Measurements from ENCODE around the gene RHOU.

GRCh38 chr1:228768355-228769000 lies 33.2 kb downstream of the RHOU start:
- no peak for TF ChIP-seq POLR2AphosphoS5 (IDR thresholded peaks at IDR 0.05; ENCODE audit: low read depth, low read length)
- TF ChIP-seq REST (IDR thresholded peaks at IDR 0.05; ENCODE audit: insufficient read depth in 1 of 2, low read depth in 2 of 2, low read length in 2 of 2), result no peak
- TF ChIP-seq TAF1 (IDR thresholded peaks at IDR 0.05; ENCODE audit: borderline replicate concordance, insufficient read depth, low read length), result no peak
- no peak for TF ChIP-seq SIN3A (IDR thresholded peaks at IDR 0.05; ENCODE audit: borderline replicate concordance, insufficient read depth, low read length)
- TF ChIP-seq FOXP2 (optimal IDR thresholded peaks at IDR 0.05; ENCODE audit: borderline replicate concordance, extremely low read depth, extremely low read length, insufficient read depth), result no peak

All from PFSK-1 (cell line).